Measurements from ENCODE around the gene TMEM41A.
"Not testable (repeated sequence)": the region's sequence is repeated elsewhere in the genome, so short reads cannot be mapped to it uniquely, and the experiment has no call there.

DNA sequence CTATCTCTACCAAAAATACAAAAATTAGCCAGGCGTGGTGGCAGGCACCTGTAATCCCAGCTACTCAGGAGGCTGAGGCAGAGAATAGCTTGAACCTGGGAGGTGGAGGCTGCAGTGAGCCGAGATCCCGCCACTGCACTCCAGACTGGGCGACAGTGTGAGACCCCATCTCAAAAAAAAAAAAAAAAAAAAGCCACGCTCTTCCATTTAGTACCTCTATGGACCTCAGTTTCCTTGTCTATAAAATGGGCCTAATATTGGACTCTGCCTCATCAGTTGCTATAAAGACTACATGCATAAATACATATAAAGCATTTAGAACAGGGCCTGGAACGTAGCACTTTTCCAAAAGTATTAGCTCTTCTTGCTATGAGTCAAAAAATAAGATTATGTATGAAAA, 23.9 kb downstream of the TMEM41A start:
- TF ChIP-seq POLR2A, CTCF (IDR thresholded peaks at IDR 0.05): not testable (repeated sequence)
